DLD1 (cell line): Measurements from ENCODE around the gene RIPPLY1.
"Not testable (repeated sequence)": the region's sequence is repeated elsewhere in the genome, so short reads cannot be mapped to it uniquely, and the experiment has no call there.

Source experiments
- in situ Hi-C: cut with HindIII; loops from 2 replicates; pipeline ENCODE4 v1.10.0; 2017; ENCODE audit warnings: low sequenced_read_pairs

Gene RIPPLY1

DNA sequence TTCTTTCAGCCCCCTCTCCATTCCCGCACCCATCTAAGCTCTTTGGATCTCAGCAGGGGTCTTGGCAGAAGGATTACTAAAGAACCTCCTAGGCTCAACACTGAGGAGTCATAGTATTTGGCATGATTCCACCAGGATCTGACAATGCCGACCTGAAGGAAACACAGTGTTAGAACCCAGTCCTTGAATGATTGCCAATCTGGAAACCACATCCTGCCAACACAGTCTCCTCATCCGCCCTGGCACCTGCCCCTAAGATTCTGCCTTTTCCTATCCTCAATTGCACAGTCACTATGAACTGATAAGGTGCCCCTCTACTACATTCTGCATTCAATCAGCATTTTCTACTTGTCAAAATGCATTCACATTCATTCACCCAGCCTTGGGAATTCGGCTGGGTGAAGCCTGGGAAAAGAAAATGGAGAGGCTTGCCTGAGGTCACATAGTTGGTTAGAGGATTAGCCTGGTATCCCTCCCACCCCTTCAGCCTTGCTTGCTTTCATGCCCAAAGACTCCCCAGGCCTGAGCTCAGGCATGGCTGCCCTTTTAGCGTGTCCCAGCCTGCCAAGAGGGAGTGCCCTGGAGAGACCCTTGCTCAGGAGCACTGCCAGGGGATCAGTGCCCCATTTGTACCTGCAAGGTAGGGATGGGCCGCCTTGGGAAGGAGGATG lies 14.8 kb upstream of the RIPPLY1 start:
- in situ Hi-C loops: no loop called here

DNA sequence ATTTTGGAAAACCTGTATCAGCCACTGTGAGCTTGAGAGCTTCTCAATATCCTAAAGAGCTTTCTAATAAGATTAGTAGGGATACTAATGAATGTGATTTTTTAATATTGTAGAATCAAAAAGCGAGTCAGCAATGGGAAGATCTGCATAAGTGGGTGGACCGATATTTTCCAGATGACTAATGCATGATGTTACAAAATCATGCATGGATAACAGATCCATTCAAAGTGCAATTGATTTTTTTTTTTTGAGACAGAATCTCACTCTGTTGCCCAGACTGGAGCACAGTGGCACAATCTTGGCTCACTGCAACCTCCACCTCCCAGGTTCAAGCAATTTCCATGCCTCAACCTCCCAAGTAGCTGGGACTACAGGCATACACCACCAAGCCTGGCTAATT lies 9.7 kb upstream of the RIPPLY1 start:
- in situ Hi-C loops: no loop called here

GRCh38 chrX:106906361-106906760 lies 3.2 kb upstream of the RIPPLY1 start:
- in situ Hi-C loops: no loop called here

DNA sequence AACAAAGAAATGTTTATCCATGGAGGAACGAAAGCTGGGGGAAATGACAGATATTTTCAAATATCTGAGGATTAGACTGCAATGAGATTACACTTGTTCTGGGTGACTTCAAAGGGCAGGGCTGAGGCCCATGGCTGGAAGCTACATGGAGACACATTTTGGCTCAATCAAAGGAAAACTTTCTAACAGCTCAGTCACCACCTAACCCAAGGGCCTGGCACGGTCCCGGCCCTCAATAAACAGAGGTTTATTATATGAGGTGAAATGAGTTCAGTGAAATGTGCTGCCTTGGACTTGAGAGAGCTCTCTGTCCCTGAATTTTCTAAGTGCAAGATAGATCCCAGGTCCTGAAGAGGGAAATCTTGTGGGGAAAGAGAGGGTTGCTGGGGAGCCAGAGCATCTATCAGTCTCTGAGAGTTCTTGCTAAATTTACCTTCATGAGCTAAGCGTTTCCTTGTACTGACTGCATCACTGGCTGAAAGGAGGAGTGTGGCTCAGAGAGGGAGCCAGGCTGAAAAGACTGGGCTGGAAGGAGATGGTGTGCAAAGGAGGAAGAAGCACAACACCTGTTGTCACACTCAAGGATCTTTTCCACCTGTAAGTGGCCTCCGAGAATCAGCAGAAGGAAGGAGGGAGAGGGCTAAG lies 2.0 kb upstream of the RIPPLY1 start:
- in situ Hi-C loops: no loop called here

GRCh38 chrX:106903856-106904528 lies 851 bp upstream of the RIPPLY1 start:
- in situ Hi-C loops: no loop called here

- in situ Hi-C loops: no loop called here
Measured at GRCh38 chrX:106902684-106903083, 457 bp downstream of the RIPPLY1 start.

GRCh38 chrX:106901781-106902219 lies 1.3 kb downstream of the RIPPLY1 start:
- in situ Hi-C loops: no loop called here

DNA sequence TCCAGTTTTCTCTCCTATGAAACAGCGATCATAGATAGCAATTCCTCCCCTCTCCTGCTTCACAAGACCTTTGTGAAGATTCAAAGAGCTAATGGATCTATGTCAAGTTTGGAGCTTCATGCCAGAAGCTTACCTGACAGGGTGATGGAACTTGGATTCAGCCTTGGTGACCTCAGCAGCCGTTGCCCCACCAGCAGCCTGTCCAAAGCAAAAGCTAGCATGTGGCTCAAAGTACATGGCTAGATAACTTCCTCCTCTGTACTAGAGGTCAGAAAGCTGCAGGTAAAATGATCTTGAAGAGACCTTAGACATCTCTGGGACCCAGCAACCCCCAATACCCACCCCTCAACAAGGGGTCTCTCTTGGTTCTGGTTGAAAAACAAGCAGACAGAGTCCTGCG lies 1.8 kb downstream of the RIPPLY1 start:
- in situ Hi-C loops: no loop called here

DNA sequence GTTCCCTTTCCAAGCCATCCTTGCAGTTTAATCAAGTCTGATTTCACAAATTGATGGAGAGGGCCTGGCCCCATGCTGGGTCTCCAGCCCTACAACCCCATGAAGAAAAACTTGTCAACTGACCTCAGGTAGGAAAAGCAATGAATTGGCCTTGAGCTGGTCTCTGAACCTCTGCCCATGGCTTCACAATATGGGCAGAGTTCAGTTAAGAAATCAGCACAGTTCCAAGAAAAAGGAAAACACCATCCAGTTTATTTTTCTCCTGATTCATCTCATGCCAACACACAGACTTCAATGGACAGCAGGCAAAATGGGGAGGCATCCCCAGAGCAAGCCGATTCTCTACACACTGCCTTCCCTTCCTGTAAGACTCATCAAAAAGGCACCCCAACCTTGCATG lies 3.3 kb downstream of the RIPPLY1 start:
- in situ Hi-C loops: no loop called here

- in situ Hi-C loops: no loop called here
Measured at GRCh38 chrX:106899276-106899675, 3.9 kb downstream of the RIPPLY1 start.

- in situ Hi-C loops: no loop called here
Measured at GRCh38 chrX:106898462-106898861, 4.7 kb downstream of the RIPPLY1 start.

GRCh38 chrX:106897259-106897658 lies 5.9 kb downstream of the RIPPLY1 start:
- in situ Hi-C loops: no loop called here

- in situ Hi-C loops: no loop called here
Measured at GRCh38 chrX:106894978-106895452, 8.1 kb downstream of the RIPPLY1 start.

- in situ Hi-C loops: no loop called here
Measured at GRCh38 chrX:106894392-106894909, 8.7 kb downstream of the RIPPLY1 start.

DNA sequence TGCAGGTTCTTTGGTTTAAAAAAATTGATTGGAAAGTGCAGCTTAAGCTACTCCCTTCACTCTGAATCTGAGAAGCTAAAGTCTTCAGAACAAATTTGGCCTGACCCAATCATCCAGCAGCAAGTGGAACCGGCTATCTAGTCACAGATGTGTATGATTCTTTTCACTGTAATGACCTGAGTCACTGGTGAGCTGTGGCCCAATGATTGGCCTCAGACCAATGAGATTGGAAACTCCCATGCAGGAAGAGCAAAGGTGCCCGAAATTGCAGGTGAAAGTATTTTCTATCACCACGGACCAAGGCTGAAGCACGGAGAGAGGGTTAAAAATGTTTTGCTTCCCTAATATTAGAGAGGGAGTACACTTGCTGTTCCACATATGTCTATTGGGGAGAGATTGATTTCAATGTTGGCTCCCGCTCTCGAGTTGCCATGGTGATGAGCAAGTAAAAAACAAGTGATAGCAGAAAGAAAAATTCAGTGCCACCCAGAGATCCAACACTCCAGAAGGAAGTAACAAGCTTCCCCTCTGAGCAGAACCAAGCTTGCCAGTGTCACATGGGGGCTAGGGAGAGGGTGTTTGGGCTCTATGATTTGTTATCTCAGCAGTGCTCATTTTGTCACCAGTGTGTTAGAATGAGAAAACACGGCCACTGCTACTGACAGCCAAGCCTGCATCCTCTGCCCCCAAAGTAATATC lies 11.2 kb downstream of the RIPPLY1 start:
- in situ Hi-C loops: no loop called here

- in situ Hi-C loops: no loop called here
Measured at GRCh38 chrX:106889468-106889867, 13.7 kb downstream of the RIPPLY1 start.

DNA sequence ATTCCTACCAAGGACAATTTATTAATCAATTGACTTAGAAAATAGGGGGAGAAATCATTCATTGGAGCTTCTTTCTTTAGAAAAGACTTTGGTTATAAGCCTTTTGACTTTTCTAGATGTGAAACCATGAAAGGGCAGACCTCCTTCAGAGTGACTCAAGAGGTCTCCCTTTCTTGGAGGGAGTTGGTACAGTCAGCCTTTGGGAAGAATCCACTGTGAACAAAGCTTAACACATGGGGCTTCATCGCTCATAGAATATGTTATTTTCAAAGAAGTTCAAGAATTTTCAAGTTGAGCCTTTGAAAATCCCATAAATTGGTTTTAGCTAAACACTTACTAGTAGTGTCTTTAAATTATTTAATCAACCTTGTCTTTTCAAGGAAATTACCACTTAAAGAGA lies 28.0 kb downstream of the RIPPLY1 start:
- in situ Hi-C loops: no loop called here

GRCh38 chrX:106874075-106874474 lies 29.1 kb downstream of the RIPPLY1 start:
- in situ Hi-C loops: no loop called here

- in situ Hi-C loops: not testable (repeated sequence)
Measured at GRCh38 chrX:106872796-106873195, 30.3 kb downstream of the RIPPLY1 start.

GRCh38 chrX:106863697-106864096 lies 39.4 kb downstream of the RIPPLY1 start:
- in situ Hi-C loops: no loop called here
